GM23338 (cell line): Measurements from ENCODE around the gene TFF1. TPM values are rescaled to one million over a fixed set of nuclear protein-coding genes. Genes with fewer than 3 reads are reported as not detected.

Source experiments
- ATAC-seq: fragments of 200-7000 bp; cut with Tn5 transposase; 3 replicates; pipeline ENCODE4 v1.9.1; 2020
- DNase-seq: peaks from one replicate; pipeline ENCODE4 v3.0.0-alpha.2; 2015; ENCODE audit warnings: low spot score
- H2AFZ ChIP-seq: fragments of 200-600 bp; sonication (generic); 2 replicates; pipeline ENCODE4 v1.8.0; 2016; ENCODE audit warnings: antibody characterized with exemption, mild to moderate bottlenecking, moderate library complexity
- H3F3A ChIP-seq: fragments of 200-600 bp; sonication (generic); replicated peaks from 2 replicates; pipeline ENCODE4 v1.8.0; 2017; ENCODE audit warnings: antibody characterized with exemption, mixed run types, low read depth
- H3K27ac ChIP-seq: fragments of 200-600 bp; sonication (generic); 2 replicates; pipeline ENCODE4 v1.6.1; 2016; ENCODE audit warnings: low read depth
- H3K27me3 ChIP-seq: fragments of 200-600 bp; sonication (generic); 2 replicates; pipeline ENCODE4 v1.8.0; 2016; ENCODE audit warnings: mild to moderate bottlenecking, mixed run types, moderate library complexity; ENCODE audit not compliant: insufficient read depth
- H3K36me3 ChIP-seq: fragments of 200-600 bp; sonication (generic); 2 replicates; pipeline ENCODE4 v1.8.0; 2016; ENCODE audit warnings: mild to moderate bottlenecking; ENCODE audit not compliant: insufficient read depth
- H3K4me1 ChIP-seq: fragments of 200-600 bp; sonication (generic); 2 replicates; pipeline ENCODE4 v1.8.0; 2016; ENCODE audit warnings: mild to moderate bottlenecking, moderate library complexity; ENCODE audit not compliant: insufficient read depth
- H3K4me2 ChIP-seq: fragments of 200-600 bp; sonication (generic); 2 replicates; pipeline ENCODE4 v1.7.1; 2017; ENCODE audit warnings: mixed run types
- H3K4me3 ChIP-seq: fragments of 200-600 bp; sonication (generic); 2 replicates; pipeline ENCODE4 v1.6.1; 2016; ENCODE audit warnings: mixed run types
- H3K79me2 ChIP-seq: fragments of 200-600 bp; sonication (generic); replicated peaks from 2 replicates; pipeline ENCODE4 v1.8.0; 2017; ENCODE audit warnings: mild to moderate bottlenecking; ENCODE audit not compliant: insufficient read depth
- H3K9me2 ChIP-seq: fragments of 200-600 bp; sonication (generic); 2 replicates; pipeline ENCODE4 v1.8.0; 2017; ENCODE audit not compliant: insufficient read depth
- H4K20me1 ChIP-seq: fragments of 200-600 bp; sonication (generic); replicated peaks from 2 replicates; pipeline ENCODE4 v1.8.0; 2017; ENCODE audit warnings: mild to moderate bottlenecking; ENCODE audit not compliant: insufficient read depth
- H3K27ac Mint-ChIP-seq: 2 replicates; pipeline ENCODE4 v1.8.0; 2020; ENCODE audit warnings: inconsistent platforms, mild to moderate bottlenecking, moderate library complexity, mixed read lengths
- H3K27me3 Mint-ChIP-seq: 3 replicates; pipeline ENCODE4 v1.8.0; 2022; ENCODE audit warnings: low read depth, mild to moderate bottlenecking, moderate library complexity, mixed read lengths, inconsistent platforms; ENCODE audit not compliant: insufficient read depth, poor library complexity
- H3K36me3 Mint-ChIP-seq: 3 replicates; pipeline ENCODE4 v1.8.0; 2021; ENCODE audit warnings: low read depth, mild to moderate bottlenecking, inconsistent platforms, moderate library complexity, mixed read lengths
- H3K4me1 Mint-ChIP-seq: 3 replicates; pipeline ENCODE4 v1.8.0; 2020; ENCODE audit warnings: mild to moderate bottlenecking, inconsistent platforms, mixed read lengths
- H3K4me3 Mint-ChIP-seq: 3 replicates; pipeline ENCODE4 v1.8.0; 2021; ENCODE audit warnings: moderate library complexity, mild to moderate bottlenecking, inconsistent platforms, mixed read lengths
- H3K9me3 Mint-ChIP-seq: 3 replicates; pipeline ENCODE4 v1.8.0; 2020; ENCODE audit warnings: moderate library complexity, mild to moderate bottlenecking, inconsistent platforms, mixed read lengths
- ETS1 ChIP-seq: IDR thresholded peaks from 2 replicates; pipeline ENCODE4 v1.6.1; 2016; ENCODE audit warnings: antibody characterized with exemption
- EZH2 ChIP-seq: fragments of 200-600 bp; sonication (generic); IDR thresholded peaks from one replicate; pipeline ENCODE4 v1.8.0; 2017; ENCODE audit warnings: antibody characterized with exemption, mild to moderate bottlenecking, low read depth; ENCODE audit not compliant: unreplicated experiment
- EZH2phosphoT487 ChIP-seq: fragments of 200-600 bp; sonication (generic); IDR thresholded peaks from one replicate; pipeline ENCODE4 v1.8.1; 2018; ENCODE audit warnings: antibody characterized with exemption; ENCODE audit not compliant: unreplicated experiment
- JUNB ChIP-seq: IDR thresholded peaks from one replicate; pipeline ENCODE4 v1.6.1; 2016; ENCODE audit warnings: antibody characterized with exemption; ENCODE audit not compliant: unreplicated experiment
- NANOG ChIP-seq: IDR thresholded peaks from 2 replicates; pipeline ENCODE4 v1.6.1; 2016; ENCODE audit warnings: antibody characterized with exemption, borderline replicate concordance
- REST ChIP-seq: IDR thresholded peaks from one replicate; pipeline ENCODE4 v1.6.1; 2018; ENCODE audit warnings: antibody characterized with exemption; ENCODE audit not compliant: unreplicated experiment
- ZNF114 ChIP-seq: fragments of 250-450 bp; sonication (Bioruptor Pico); IDR thresholded peaks from 2 replicates; pipeline ENCODE4 v1.5.0; 2020; ENCODE audit warnings: mild to moderate bottlenecking, moderate library complexity
- ZNF462 ChIP-seq: fragments of 250-450 bp; sonication (Bioruptor Pico); IDR thresholded peaks from 2 replicates; pipeline ENCODE4 v1.5.0; 2020; ENCODE audit warnings: mild to moderate bottlenecking, moderate library complexity
- polyA plus RNA-seq: library from polyadenylated mRNA; unstranded; fragments of >200 nt; fragmentation: Nextera tagmentation; extraction: Ambion mirVana; gene quantifications from 2 replicates; pipeline ENCODE4 v1.2.1, GENCODE V29; 2016
- total RNA-seq: library from RNA; depleted of rRNA; stranded (reverse); fragments of >200 nt; shearing (Covaris generic); gene quantifications from 2 replicates; pipeline ENCODE4 v1.2.3, GENCODE V29; 2014

TFF1 gene
- total and polyA plus RNA-seq, 2 experiments from 2014 or later, result not detected

GRCh38 chr21:42392731-42393442 is 26.6 kb upstream of the TFF1 start (continued):
- TF ChIP-seq REST, result no peak
- TF ChIP-seq EZH2phosphoT487, result no peak
- no peak for TF ChIP-seq NANOG
- TF ChIP-seq JUNB, result no peak
- TF ChIP-seq ETS1, result no peak
- TF ChIP-seq EZH2, result no peak

- no peak for DNase-seq
- Histone ChIP-seq H3K36me3 (no peaks in the 10 kb centered on the region), H3K27ac (no peak overlapping the region), H3K4me2 (no peak overlapping the region), H3K79me2 (no peaks in the 10 kb centered on the region), H3K27me3 (no peaks in the 10 kb centered on the region), H3K4me1 (peaks cover 6% of the 10 kb centered on the region), H3K9me2 (no peaks in the 10 kb centered on the region), H3F3A (peaks cover 5% of the 10 kb centered on the region; the same call in 1 of the 2 replicates), H4K20me1 (no peaks in the 10 kb centered on the region), H2AFZ (no peak overlapping the region), H3K4me3 (no peak overlapping the region)
- H3K27ac Mint-ChIP-seq, result no peak overlapping the region
- peaks cover 8% of the 10 kb centered on the region; the same call in 2 of the 3 replicates for H3K9me3 Mint-ChIP-seq
- H3K4me1 Mint-ChIP-seq, result peaks cover 30% of the 10 kb centered on the region
- H3K27me3 Mint-ChIP-seq, result peaks cover 7% of the 10 kb centered on the region
- H3K36me3 Mint-ChIP-seq, result peaks cover 8% of the 10 kb centered on the region; the same call in 2 of the 3 replicates
- no peak for ATAC-seq
- no peak overlapping the region for H3K4me3 Mint-ChIP-seq
- TF ChIP-seq REST (no peak), ZNF114 (CRISPR knock-in tag) (no peak), ETS1 (no peak), ZNF462 (CRISPR knock-in tag) (no peak)
Measured at GRCh38 chr21:42391297-42391696, 25.0 kb upstream of the TFF1 start.
